HepG2 (cell line): ENCODE measurements around the gene SLC25A22. TPM values are rescaled to one million over a fixed set of nuclear protein-coding genes. Genes with fewer than 3 reads are reported as not detected.

Experiments used
- E2F2 ChIP-seq: sonication (generic); formaldehyde crosslinking; IDR thresholded peaks from 2 replicates; pipeline ENCODE4 v1.4.0; 2020; ENCODE audit warnings: missing genetic modification reagents, borderline replicate concordance
- FOXA1 ChIP-seq, 2 experiments: fragments of 450-650 bp in 1 of 2; sonication (generic) in 1 of 2; formaldehyde crosslinking in 1 of 2; IDR thresholded peaks; 2 replicates each; pipeline versions ENCODE4 v1.4.0 to v1.6.1; 2016 to 2020; ENCODE audit warnings: missing genetic modification reagents in 1 of 2
- GZF1 ChIP-seq: sonication (generic); formaldehyde crosslinking; IDR thresholded peaks from 2 replicates; pipeline ENCODE4 v1.5.1; 2020; ENCODE audit warnings: mild to moderate bottlenecking, missing genetic modification reagents
- IKZF1 ChIP-seq: fragments of 450-650 bp; IDR thresholded peaks from 2 replicates; pipeline ENCODE4 v1.7.1; 2016
- PAF1 ChIP-seq: IDR thresholded peaks from 2 replicates; pipeline ENCODE4 v1.6.1; 2016; ENCODE audit warnings: missing genetic modification reagents, missing compliant biosample characterization
- SMAD9 ChIP-seq: sonication (generic); formaldehyde crosslinking; IDR thresholded peaks from 2 replicates; pipeline ENCODE4 v1.5.1; 2020; ENCODE audit warnings: mild to moderate bottlenecking, missing genetic modification reagents
- SRF ChIP-seq: IDR thresholded peaks from 2 replicates; pipeline ENCODE4 v1.6.1; 2011; ENCODE audit warnings: mild to moderate bottlenecking, low read depth, low read length, moderate library complexity
- TEAD3 ChIP-seq: optimal IDR thresholded peaks from 2 replicates; pipeline ENCODE3; 2016; ENCODE audit warnings: borderline replicate concordance
- ZBTB34 ChIP-seq: sonication (generic); formaldehyde crosslinking; IDR thresholded peaks from 2 replicates; pipeline ENCODE4 v1.8.0; 2022; ENCODE audit warnings: mild to moderate bottlenecking, missing genetic modification reagents
- ZNF160 ChIP-seq: sonication (generic); formaldehyde crosslinking; IDR thresholded peaks from 2 replicates; pipeline ENCODE4 v1.8.0; 2022; ENCODE audit warnings: mild to moderate bottlenecking, inconsistent platforms, missing genetic modification reagents
- ZNF17 ChIP-seq: sonication (generic); formaldehyde crosslinking; IDR thresholded peaks from 2 replicates; pipeline ENCODE4 v1.5.0; 2020; ENCODE audit warnings: mild to moderate bottlenecking, missing genetic modification reagents
- ZNF274 ChIP-seq: sonication (generic); formaldehyde crosslinking; IDR thresholded peaks from 2 replicates; pipeline ENCODE4 v1.5.1; 2020; ENCODE audit warnings: mild to moderate bottlenecking, missing genetic modification reagents
- ZNF430 ChIP-seq: sonication (generic); formaldehyde crosslinking; IDR thresholded peaks from 2 replicates; pipeline ENCODE4 v1.9.0; 2021; ENCODE audit warnings: mild to moderate bottlenecking, missing genetic modification reagents
- ZNF766 ChIP-seq: sonication (generic); formaldehyde crosslinking; IDR thresholded peaks from 2 replicates; pipeline ENCODE4 v1.5.0; 2020; ENCODE audit warnings: missing genetic modification reagents, borderline replicate concordance
- polyA plus RNA-seq, 8 experiments: library from polyadenylated mRNA; depleted of rRNA in 3 of 8; stranded (reverse) in 7 of 8; unstranded in 1 of 8; fragments of >200 nt; fragmentation: Illumina TruSeq in 4 of 8; extraction: Trizol in 4 of 8; gene quantifications; 2 replicates each; pipeline versions ENCODE4 v1.2.1 to v1.2.3, GENCODE V29; 2011 to 2016; ENCODE audit warnings: low read depth in 4 of 8, missing spikeins in 1 of 8, mixed read lengths in 1 of 8; ENCODE audit not compliant: insufficient read depth in 1 of 8
- total RNA-seq, 5 experiments: library from RNA; depleted of rRNA; stranded (reverse); fragments of >200 nt; fragmentation: Illumina TruSeq; extraction: Trizol; gene quantifications; 2 replicates each; pipeline ENCODE4 v1.2.3, GENCODE V29; 2016; ENCODE audit warnings: low read depth in 1 of 5

Gene SLC25A22
- total and polyA plus RNA-seq, 2 of the 13 experiments (the other 11 are each of a cell fraction or from before 2014, with no cell fraction given) = 12.4 to 19.2 TPM

DNA sequence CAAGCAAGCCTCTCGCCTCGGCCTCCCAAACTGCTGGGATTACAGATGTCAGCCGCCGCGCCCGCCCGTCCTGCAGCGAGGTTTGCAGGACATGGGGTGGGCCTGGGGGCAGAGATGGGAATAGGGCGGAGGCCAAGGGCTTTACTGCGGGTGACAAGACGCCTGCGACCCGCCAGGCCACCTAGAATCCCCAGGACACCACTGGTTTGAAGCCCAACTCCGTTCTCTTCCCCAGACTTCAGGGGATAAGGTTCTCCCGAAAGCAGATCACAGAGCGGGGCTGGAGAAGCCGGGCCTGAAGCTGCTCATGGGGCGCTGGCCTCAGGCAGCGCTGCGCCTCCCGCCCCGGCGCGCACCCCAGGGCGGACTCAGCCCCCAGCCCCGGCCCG lies 43.9 kb upstream of the SLC25A22 start (continued):
- TF ChIP-seq E2F2 (CRISPR knock-in tag) (0 out of 2 replicates have a peak, but pooled peaks have one; percentile 26), ZNF274 (no peak), IKZF1 (no peak), GZF1 (CRISPR knock-in tag) (no peak), SRF (no peak), PAF1 (CRISPR knock-in tag) (0 out of 2 replicates have a peak, but pooled peaks have one; percentile 45), SMAD9 (CRISPR knock-in tag) (no peak), TEAD3 (CRISPR knock-in tag) (no peak), ZBTB34 (0 out of 2 replicates have a peak, but pooled peaks have one; percentile 15), ZNF430 (CRISPR knock-in tag) (0 out of 2 replicates have a peak, but pooled peaks have one; percentile 33), FOXA1 (IDR thresholded peaks at IDR 0.05) (no peak), FOXA1 (CRISPR knock-in tag; IDR thresholded peaks at IDR 0.05) (no peak), ZNF17 (CRISPR knock-in tag) (no peak), ZNF766 (peak; percentile 31; the same call in 1 of the 2 replicates), ZNF160 (CRISPR knock-in tag) (0 out of 2 replicates have a peak, but pooled peaks have one; percentile 30)
- TF ChIP-seq, all 625 proteins: peak for 28
